ENCODE measurements around the gene MIS12. TPM values are rescaled to one million over a fixed set of nuclear protein-coding genes. Genes with fewer than 3 reads are reported as not detected.

The MIS12 gene
- total and polyA plus RNA-seq, 2 of the 13 experiments (the other 11 are each of a cell fraction or from before 2014, with no cell fraction given), result 13.4 to 28.0 TPM

- 0 out of 2 replicates have a peak, but pooled peaks have one; percentile 52 for TF ChIP-seq ZNF841 (CRISPR knock-in tag; IDR thresholded peaks at IDR 0.05; ENCODE audit: borderline replicate concordance)
Measured at GRCh38 chr17:5468075-5468473, 18.3 kb upstream of the MIS12 start (continued).

- Histone ChIP-seq H3K4me1 (ENCODE audit: insufficient read depth, low read length) (no peaks in the 10 kb centered on the region), H3K9me3 (ENCODE audit: low read length) (no peaks in the 10 kb centered on the region), H3K36me3 (replicated peaks in 1 of 2; ENCODE audit: control insufficient read depth in 1 of 2, insufficient read depth in 2 of 2, low read length in 2 of 2) (peaks cover 13 to 33% of the 10 kb centered on the region in 2 experiments; a peak in 4 of 5 replicates), H3K27me3 (ENCODE audit: control insufficient read depth in 1 of 2, insufficient read depth in 2 of 2, low read length in 2 of 2) (no peaks in the 10 kb centered on the region; a peak in 2 of 5 replicates), H3K4me2 (ENCODE audit: low read depth, low read length) (no peak overlapping the region), H3K27ac (ENCODE audit: extremely low read length, insufficient read depth, low read length) (no peak overlapping the region), H3K4me3 (replicated peaks in 1 of 3; ENCODE audit: insufficient read depth in 1 of 3, low read depth in 2 of 3, low read length in 3 of 3) (no peak overlapping the region), H2AFZ (ENCODE audit: low read length) (no peak overlapping the region), H3K79me2 (ENCODE audit: insufficient read depth, low read length) (peaks cover 12% of the 10 kb centered on the region), H3K9ac (ENCODE audit: insufficient read depth, low read depth, low read length) (no peak overlapping the region), H4K20me1 (ENCODE audit: insufficient read depth, low read length) (no peaks in the 10 kb centered on the region)
- ChIA-PET CTCF (ENCODE audit: low intra/inter-chr PET ratio, low total read pairs) (no interaction called here), POLR2A (no interaction called here)
- TF ChIP-seq MEF2D (CRISPR knock-in tag; IDR thresholded peaks at IDR 0.05) (no peak), SOX13 (IDR thresholded peaks at IDR 0.05) (no peak), SOX13 (CRISPR knock-in tag; conservative IDR thresholded peaks at IDR 0.05 in 1 of 2, IDR thresholded peaks at IDR 0.05 in 1 of 2) (no peak), ZNF713 (CRISPR knock-in tag; IDR thresholded peaks at IDR 0.05) (no peak), ZNF607 (CRISPR knock-in tag; IDR thresholded peaks at IDR 0.05; ENCODE audit: borderline replicate concordance) (no peak), POLR2AphosphoS5 (IDR thresholded peaks at IDR 0.05; ENCODE audit: low read depth, low read length) (no peak), ZNF34 (CRISPR knock-in tag; IDR thresholded peaks at IDR 0.05; ENCODE audit: borderline replicate concordance) (no peak), ZNF556 (CRISPR knock-in tag; IDR thresholded peaks at IDR 0.05; ENCODE audit: borderline replicate concordance) (no peak), U2AF2 (IDR thresholded peaks at IDR 0.05; ENCODE audit: low read depth, low read length) (no peak), ZNF891 (CRISPR knock-in tag; IDR thresholded peaks at IDR 0.05) (no peak), SATB2 (CRISPR knock-in tag; IDR thresholded peaks at IDR 0.05) (no peak), HMGXB4 (CRISPR knock-in tag; IDR thresholded peaks at IDR 0.05; ENCODE audit: borderline replicate concordance in 1 of 2, low read depth in 1 of 2) (no peak), RXRA (CRISPR knock-in tag; IDR thresholded peaks at IDR 0.05) (no peak), FOXK2 (IDR thresholded peaks at IDR 0.05) (no peak), CBX5 (CRISPR knock-in tag; IDR thresholded peaks at IDR 0.05; ENCODE audit: borderline replicate concordance) (no peak), ZBTB39 (CRISPR knock-in tag; IDR thresholded peaks at IDR 0.05) (no peak)
- TF ChIP-seq, protein P1, sequence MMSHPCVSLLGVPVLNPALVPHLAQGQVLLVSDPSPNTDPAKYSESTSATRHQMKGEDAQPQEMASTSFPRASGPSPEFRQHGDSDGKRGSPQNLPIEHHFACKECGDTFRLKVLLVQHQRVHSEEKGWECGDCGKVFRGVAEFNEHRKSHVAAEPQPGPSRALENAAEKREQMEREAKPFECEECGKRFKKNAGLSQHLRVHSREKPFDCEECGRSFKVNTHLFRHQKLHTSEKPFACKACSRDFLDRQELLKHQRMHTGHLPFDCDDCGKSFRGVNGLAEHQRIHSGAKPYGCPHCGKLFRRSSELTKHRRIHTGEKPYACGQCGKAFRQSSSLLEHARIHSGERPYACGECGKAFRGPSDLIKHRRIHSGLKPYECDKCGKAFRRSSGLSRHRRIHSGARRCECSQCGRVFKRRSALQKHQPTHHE (CRISPR knock-in tag; IDR thresholded peaks at IDR 0.05; ENCODE audit: borderline replicate concordance), result no peak
- TF ChIP-seq, protein P2, sequence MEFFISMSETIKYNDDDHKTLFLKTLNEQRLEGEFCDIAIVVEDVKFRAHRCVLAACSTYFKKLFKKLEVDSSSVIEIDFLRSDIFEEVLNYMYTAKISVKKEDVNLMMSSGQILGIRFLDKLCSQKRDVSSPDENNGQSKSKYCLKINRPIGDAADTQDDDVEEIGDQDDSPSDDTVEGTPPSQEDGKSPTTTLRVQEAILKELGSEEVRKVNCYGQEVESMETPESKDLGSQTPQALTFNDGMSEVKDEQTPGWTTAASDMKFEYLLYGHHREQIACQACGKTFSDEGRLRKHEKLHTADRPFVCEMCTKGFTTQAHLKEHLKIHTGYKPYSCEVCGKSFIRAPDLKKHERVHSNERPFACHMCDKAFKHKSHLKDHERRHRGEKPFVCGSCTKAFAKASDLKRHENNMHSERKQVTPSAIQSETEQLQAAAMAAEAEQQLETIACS (CRISPR knock-in tag; IDR thresholded peaks at IDR 0.05), result no peak
- in situ Hi-C loops (cut with HindIII; ENCODE audit: extremely low pct_ligation_motif_present, low pct_unique_long_range_greater_than_20kb) (no loop called here), intact Hi-C loops (cut with micrococcal nuclease; ENCODE audit: unreplicated experiment) (no loop called here)
- 98% methylated on average over 3 of the region's 3 CpGs for WGBS (ENCODE audit: low lambda C conversion rate)
- no TSS peak for BruUV-seq (replicated peaks)
- no peak for FAIRE-seq
- ATAC-seq, result no peak
- no peak for DNase-seq (ENCODE audit: low spot score)
Measured at GRCh38 chr17:5472511-5472910, 13.9 kb upstream of the MIS12 start.

Data from HepG2 (cell line).